Nephron progenitor cell (in vitro differentiated cells): ENCODE results near the gene LHFPL2.

Experiments
- DNase-seq: peaks from one replicate; pipeline ENCODE4 v3.0.0; 2021
- H3K27ac Mint-ChIP-seq: 2 replicates; pipeline ENCODE4 v1.8.0; 2021; ENCODE audit warnings: mild to moderate bottlenecking, moderate library complexity, mixed read lengths
- H3K27me3 Mint-ChIP-seq: 2 replicates; pipeline ENCODE4 v1.8.0; 2021; ENCODE audit warnings: mild to moderate bottlenecking, low read depth, mixed read lengths; ENCODE audit not compliant: poor library complexity
- H3K36me3 Mint-ChIP-seq: 2 replicates; pipeline ENCODE4 v1.8.0; 2021; ENCODE audit warnings: low read depth, mixed read lengths
- H3K4me1 Mint-ChIP-seq: 2 replicates; pipeline ENCODE4 v1.8.0; 2021; ENCODE audit warnings: mixed read lengths
- H3K4me3 Mint-ChIP-seq: 2 replicates; pipeline ENCODE4 v1.8.0; 2021; ENCODE audit warnings: mild to moderate bottlenecking, moderate library complexity, mixed read lengths
- H3K9me3 Mint-ChIP-seq: 2 replicates; pipeline ENCODE4 v1.8.0; 2021; ENCODE audit warnings: mild to moderate bottlenecking, moderate library complexity, mixed read lengths
- CTCF ChIP-seq: fragments of 200-600 bp; sonication (generic); IDR thresholded peaks from 2 replicates; pipeline ENCODE4 v1.5.0; 2021; ENCODE audit warnings: antibody characterized with exemption

The LHFPL2 gene

DNA sequence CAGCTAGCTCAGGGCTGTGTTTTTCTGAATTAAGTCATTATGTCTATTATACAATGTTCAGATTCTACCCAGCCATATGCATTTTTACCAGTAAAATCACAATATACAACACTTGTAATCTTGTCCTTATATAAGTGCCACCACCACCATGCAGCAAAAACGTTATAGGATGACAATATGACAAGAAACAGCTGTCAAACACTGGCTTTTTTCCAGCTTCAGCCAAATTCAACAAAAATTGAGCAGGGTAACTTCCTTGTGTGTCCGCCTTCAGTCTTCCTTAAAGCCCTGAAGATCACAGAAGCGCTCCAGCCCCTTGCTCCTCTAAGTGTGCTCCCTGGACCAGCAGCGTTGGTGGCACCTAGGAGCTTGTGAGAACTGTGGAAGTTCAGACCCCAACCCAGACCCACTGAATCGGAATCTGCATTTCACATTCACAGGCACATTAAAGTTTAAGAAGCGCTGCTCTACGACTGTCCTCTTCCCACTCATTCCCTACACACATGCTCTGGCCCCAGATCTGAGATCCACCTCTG is 111.8 kb downstream of the LHFPL2 start:
- Mint-ChIP-seq H3K4me1 (peaks cover 91% of the 10 kb centered on the region), H3K36me3 (peaks cover 14% of the 10 kb centered on the region), H3K27me3 (no peaks in the 10 kb centered on the region), H3K4me3 (no peak overlapping the region), H3K9me3 (no peaks in the 10 kb centered on the region), H3K27ac (peak overlapping the region; percentile 96)
- TF ChIP-seq CTCF = no peak
- DNase-seq = no peak

- H3K4me1 Mint-ChIP-seq = peaks cover 80% of the 10 kb centered on the region
- H3K36me3 Mint-ChIP-seq = peaks cover 17% of the 10 kb centered on the region
- peak overlapping the region; percentile 96 for H3K27ac Mint-ChIP-seq
These were observed 113.7 kb downstream of the LHFPL2 start for GRCh38 chr5:78534905-78535200.

GRCh38 chr5:78534148-78534904 is 114.2 kb downstream of the LHFPL2 start:
- peaks cover 14% of the 10 kb centered on the region for H3K36me3 Mint-ChIP-seq
- no peak for TF ChIP-seq CTCF
- DNase-seq = no peak
- peaks cover 80% of the 10 kb centered on the region for H3K4me1 Mint-ChIP-seq
- H3K27me3 Mint-ChIP-seq = no peaks in the 10 kb centered on the region
- peak overlapping the region; percentile 96 for H3K27ac Mint-ChIP-seq
- H3K9me3 Mint-ChIP-seq = no peaks in the 10 kb centered on the region
- no peak overlapping the region for H3K4me3 Mint-ChIP-seq

More at GRCh38 chr5:78534905-78535200, 113.7 kb downstream of the LHFPL2 start:
- TF ChIP-seq CTCF = no peak
- Mint-ChIP-seq H3K4me3 (no peak overlapping the region), H3K27me3 (no peaks in the 10 kb centered on the region), H3K9me3 (no peaks in the 10 kb centered on the region)
- no peak for DNase-seq

DNA sequence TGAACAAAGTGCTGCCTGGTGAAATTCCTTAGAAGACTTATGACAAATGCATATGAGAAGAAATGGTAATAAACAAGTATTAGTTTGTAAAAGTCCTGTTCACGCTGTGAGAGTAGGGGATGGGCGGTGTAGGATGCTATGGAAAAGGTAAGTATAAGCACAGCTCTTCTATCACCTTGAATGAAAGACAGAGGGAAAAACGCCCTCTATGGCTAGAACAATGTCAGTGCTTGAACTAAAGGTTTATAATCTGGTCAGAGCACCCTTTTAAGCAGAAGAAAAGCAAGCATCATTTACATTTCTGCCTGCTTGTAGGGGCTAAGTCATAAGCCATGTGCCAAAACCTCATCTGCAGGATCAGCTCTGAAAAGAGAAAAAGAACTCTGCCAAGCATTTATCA is 115.2 kb downstream of the LHFPL2 start:
- no peak for DNase-seq
- TF ChIP-seq CTCF = peak; percentile 32
- H3K4me1 Mint-ChIP-seq = peaks cover 80% of the 10 kb centered on the region
- H3K27ac Mint-ChIP-seq = peak overlapping the region; percentile 94
- H3K4me3 Mint-ChIP-seq = no peak overlapping the region
- no peaks in the 10 kb centered on the region for H3K9me3 Mint-ChIP-seq
- no peaks in the 10 kb centered on the region for H3K27me3 Mint-ChIP-seq
- peaks cover 19% of the 10 kb centered on the region for H3K36me3 Mint-ChIP-seq

DNA sequence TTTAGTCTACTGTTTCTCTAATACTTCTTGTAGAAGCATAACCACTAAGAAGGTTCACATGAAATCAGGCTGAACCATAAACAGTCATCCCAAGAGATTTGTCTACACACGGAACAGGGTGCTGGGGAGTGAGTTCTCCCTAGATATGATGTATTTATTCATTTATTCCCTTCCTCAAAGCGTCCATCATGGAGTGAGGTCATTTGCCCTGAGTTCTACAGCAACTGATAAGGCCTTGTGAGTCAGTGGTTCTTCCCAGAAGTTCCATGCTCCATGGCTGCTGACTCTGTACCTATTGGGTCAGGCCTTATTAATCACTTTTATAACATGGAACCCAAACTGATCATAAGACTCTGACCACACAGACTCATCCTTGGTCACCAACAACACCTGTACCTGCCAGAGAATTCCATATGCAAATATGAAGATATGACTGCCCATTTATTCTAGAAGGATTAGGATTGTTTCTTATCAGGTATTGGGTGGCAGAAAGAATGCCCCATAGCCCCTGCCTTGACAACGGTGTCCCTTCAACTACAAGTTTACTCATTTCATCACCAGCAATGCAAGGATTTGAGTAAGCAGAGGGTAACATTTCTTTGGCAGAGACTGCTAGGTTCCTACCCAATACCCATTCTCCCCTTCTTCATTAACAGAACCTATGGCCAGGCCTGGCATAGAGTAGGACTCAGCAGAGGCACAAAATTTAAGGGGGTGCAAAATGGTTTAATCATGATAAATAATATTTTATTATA is 118.1 kb downstream of the LHFPL2 start:
- peaks cover 80% of the 10 kb centered on the region for H3K4me1 Mint-ChIP-seq
- no peak overlapping the region for H3K27ac Mint-ChIP-seq
- DNase-seq = no peak
- H3K27me3 Mint-ChIP-seq = no peaks in the 10 kb centered on the region
- H3K36me3 Mint-ChIP-seq = peaks cover 32% of the 10 kb centered on the region
- no peak overlapping the region for H3K4me3 Mint-ChIP-seq
- H3K9me3 Mint-ChIP-seq = no peaks in the 10 kb centered on the region
- no peak for TF ChIP-seq CTCF
